HCT116 (cell line): ENCODE data around the gene AHI1. TPM values are rescaled to one million over a fixed set of nuclear protein-coding genes. Genes with fewer than 3 reads are reported as not detected.

Experiments
- ATAC-seq: fragments of 200-7000 bp; cut with Tn5 transposase; 2 replicates; pipeline ENCODE4 v1.9.1; 2020; ENCODE audit warnings: mild to moderate bottlenecking, moderate library complexity
- BruUV-seq: library from RNA; stranded (reverse); fragments of 400-500 nt; replicated peaks from 2 replicates; lab custom pipeline; 2021; lab: Mats Ljungman, UMichigan
- CTCF ChIA-PET: fragments of 300-600 bp; sonication (Branson Sonifier 250); formaldehyde crosslinking; loops from one replicate; lab custom pipeline; 2021; ENCODE audit warnings: antibody characterized with exemption; lab: Charles Lee
- POLR2A ChIA-PET: fragments of 300-600, 350-600 bp; sonication (Branson Sonifier 250); formaldehyde crosslinking; loops from one replicate; lab custom pipeline; 2021; ENCODE audit warnings: antibody characterized with exemption; lab: Charles Lee
- RAD21 ChIA-PET, 2 experiments: fragments of 300-600 bp; sonication (Branson Sonifier 250); formaldehyde crosslinking; loops; one replicate each; lab custom pipeline; 2023; ENCODE audit warnings: low total read pairs in 2 of 2; ENCODE audit not compliant: uncharacterized antibody in 2 of 2, unreplicated experiment in 2 of 2, low non-redundant PET in 1 of 2; lab: Charles Lee
- DNase-seq: peaks from one replicate; pipeline ENCODE4 v3.0.0-alpha.2; 2010; ENCODE audit warnings: low read depth, low spot score
- H2AFZ ChIP-seq: fragments of 200-600 bp; shearing (Covaris generic), sonication (generic); 2 replicates; pipeline ENCODE4 v1.6.1; 2017; ENCODE audit warnings: low read depth, mixed run types, mixed read lengths, antibody characterized with exemption, low read length; ENCODE audit not compliant: poor library complexity, severe bottlenecking
- H3K27ac ChIP-seq: 2 replicates; pipeline ENCODE4 v1.5.1; 2012; ENCODE audit warnings: low read depth, low read length
- H3K27me3 ChIP-seq: fragments of 200-600 bp; sonication (generic); 2 replicates; pipeline ENCODE4 v1.6.1; 2016; ENCODE audit warnings: mixed run types, low read length, mixed read lengths; ENCODE audit not compliant: insufficient read depth
- H3K36me3 ChIP-seq, 2 experiments: fragments of 200-500 bp in 1 of 2; fragments of 200-600 bp in 1 of 2; sonication (Bioruptor generic) in 1 of 2; sonication (generic) in 1 of 2; 2 replicates each; pipeline versions ENCODE4 v1.5.1 to v1.6.1; 2014 to 2016; ENCODE audit warnings: low read length in 2 of 2, inconsistent platforms in 1 of 2, mixed read lengths in 1 of 2, mixed run types in 1 of 2; ENCODE audit not compliant: insufficient read depth in 2 of 2, control insufficient read depth in 1 of 2
- H3K4me1 ChIP-seq, 2 experiments: fragments of 200-600 bp in 1 of 2; sonication (generic) in 1 of 2; 2 replicates each; pipeline versions ENCODE4 v1.5.1 to v1.6.1; 2012 to 2017; ENCODE audit warnings: low read length in 2 of 2, inconsistent platforms in 1 of 2, mild to moderate bottlenecking in 1 of 2, mixed read lengths in 1 of 2, mixed run types in 1 of 2, moderate library complexity in 1 of 2; ENCODE audit not compliant: insufficient read depth in 2 of 2, control insufficient read depth in 1 of 2
- H3K4me2 ChIP-seq: fragments of 200-600 bp; sonication (generic); 2 replicates; pipeline ENCODE4 v1.6.1; 2017; ENCODE audit warnings: mixed run types, low read length, mixed read lengths
- H3K4me3 ChIP-seq, 2 experiments: fragments of 200-600 bp in 1 of 2; sonication (generic) in 1 of 2; replicated peaks in 1 of 2; 2 replicates each; pipeline ENCODE4 v1.5.1; 2011 to 2016; ENCODE audit warnings: low read length in 2 of 2, control low read depth in 1 of 2, low read depth in 1 of 2, mild to moderate bottlenecking in 1 of 2, mixed read lengths in 1 of 2, mixed run types in 1 of 2
- H3K79me2 ChIP-seq: fragments of 200-600 bp; sonication (generic); 2 replicates; pipeline ENCODE4 v1.6.1; 2017; ENCODE audit warnings: mild to moderate bottlenecking, mixed run types, low read length, moderate library complexity, mixed read lengths; ENCODE audit not compliant: insufficient read depth
- H3K9ac ChIP-seq: fragments of 200-600 bp; sonication (generic); 2 replicates; pipeline ENCODE4 v1.6.1; 2016; ENCODE audit warnings: low read length, mixed read lengths
- H3K9me2 ChIP-seq: fragments of 200-600 bp; sonication (generic), shearing (Covaris generic); 2 replicates; pipeline ENCODE4 v1.6.1; 2017; ENCODE audit warnings: mixed run types, mild to moderate bottlenecking, moderate library complexity; ENCODE audit not compliant: insufficient read depth
- H3K9me3 ChIP-seq, 2 experiments: fragments of 200-500 bp in 1 of 2; fragments of 200-600 bp in 1 of 2; sonication (Bioruptor generic) in 1 of 2; sonication (generic) in 1 of 2; 2 replicates each; pipeline ENCODE4 v1.6.1; 2014 to 2017; ENCODE audit warnings: low read length in 2 of 2, mixed read lengths in 2 of 2, inconsistent platforms in 1 of 2, low read depth in 1 of 2, mild to moderate bottlenecking in 1 of 2, mixed run types in 1 of 2, moderate library complexity in 1 of 2; ENCODE audit not compliant: control insufficient read depth in 1 of 2, insufficient read depth in 1 of 2
- H4K20me1 ChIP-seq: fragments of 200-600 bp; sonication (generic), shearing (Covaris generic); 2 replicates; pipeline ENCODE4 v1.6.1; 2017; ENCODE audit warnings: mixed run types, mild to moderate bottlenecking, moderate library complexity; ENCODE audit not compliant: insufficient read depth
- CTCF ChIP-seq, 3 experiments: fragments of 200-600 bp in 1 of 3; sonication (generic) in 1 of 3; IDR thresholded peaks in 2 of 3; conservative IDR thresholded peaks in 1 of 3; 2 replicates each; pipeline ENCODE4 v1.5.1; 2012 to 2017; ENCODE audit warnings: low read depth in 2 of 3, low read length in 2 of 3, antibody characterized with exemption in 1 of 3, borderline replicate concordance in 1 of 3, control low read depth in 1 of 3, mild to moderate bottlenecking in 1 of 3, mixed read lengths in 1 of 3, mixed run types in 1 of 3, moderate library complexity in 1 of 3; ENCODE audit not compliant: insufficient read depth in 1 of 3
- EGR1 ChIP-seq: IDR thresholded peaks from 2 replicates; pipeline ENCODE4 v1.6.1; 2012; ENCODE audit warnings: low read depth
- EZH2 ChIP-seq: fragments of 200-600 bp; sonication (generic); IDR thresholded peaks from 2 replicates; pipeline ENCODE4 v1.6.1; 2017; ENCODE audit warnings: antibody characterized with exemption, mixed run types
- FOSL1 ChIP-seq: IDR thresholded peaks from 2 replicates; pipeline ENCODE4 v1.6.1; 2012; ENCODE audit warnings: low read depth
- POLR2A ChIP-seq: IDR thresholded peaks from 2 replicates; pipeline ENCODE4 v1.7.0; 2011; ENCODE audit warnings: borderline replicate concordance; ENCODE audit not compliant: insufficient read depth, insufficient read length; ENCODE audit errors: extremely low read depth
- POLR2AphosphoS5 ChIP-seq: IDR thresholded peaks from 2 replicates; pipeline ENCODE4 v1.6.1; 2011; ENCODE audit warnings: mild to moderate bottlenecking, low read depth, low read length, moderate library complexity
- SIN3A ChIP-seq: IDR thresholded peaks from 2 replicates; pipeline ENCODE4 v1.6.1; 2012; ENCODE audit warnings: low read depth
- TCF7L2 ChIP-seq: IDR thresholded peaks from 2 replicates; pipeline ENCODE4 v1.7.0; 2011; ENCODE audit warnings: borderline replicate concordance, inconsistent platforms; ENCODE audit not compliant: insufficient read depth, insufficient read length; ENCODE audit errors: extremely low read depth
- intact Hi-C: fragments of 100-400 bp; cut with micrococcal nuclease; formaldehyde crosslinking; loops from 2 replicates; pipeline ENCODE4 v1.10.0; 2022
- total RNA-seq: library from RNA; stranded (reverse); gene quantifications from one replicate; pipeline ENCODE4 v1.2.1, GENCODE V29; 2021; ENCODE audit not compliant: unreplicated experiment
- TF ChIP-seq, protein P1 (sequence below): IDR thresholded peaks from 2 replicates; pipeline ENCODE4 v1.6.1; 2012
- TF ChIP-seq, protein P2 (sequence below): IDR thresholded peaks from 2 replicates; pipeline ENCODE4 v1.6.1; 2011; ENCODE audit warnings: mild to moderate bottlenecking, low read length, moderate library complexity; ENCODE audit not compliant: insufficient replicate concordance; ENCODE audit errors: extremely low read depth
- TF ChIP-seq, protein P3 (sequence below): IDR thresholded peaks from 2 replicates; pipeline ENCODE4 v1.6.1; 2012; ENCODE audit warnings: low read depth

AHI1 gene
- total RNA-seq, 1 experiment from 2014 or later = 29.6 TPM

- BruUV-seq = no TSS peak
- H3K9me3 ChIP-seq = no peaks in the 10 kb centered on the region
- no peaks in the 10 kb centered on the region for H3K27me3 ChIP-seq
- no peak overlapping the region for H2AFZ ChIP-seq
- ChIA-PET CTCF (no interaction called here), POLR2A (no interaction called here), RAD21 (no interaction called here)
- H3K36me3 ChIP-seq = no peaks in the 10 kb centered on the region
- H3K4me3 ChIP-seq = no peak overlapping the region
- no peak for TF ChIP-seq SIN3A
- no peak for TF ChIP-seq FOSL1
- TF ChIP-seq POLR2AphosphoS5 = no peak
- no peak for TF ChIP-seq EGR1
- TF ChIP-seq, protein P1, sequence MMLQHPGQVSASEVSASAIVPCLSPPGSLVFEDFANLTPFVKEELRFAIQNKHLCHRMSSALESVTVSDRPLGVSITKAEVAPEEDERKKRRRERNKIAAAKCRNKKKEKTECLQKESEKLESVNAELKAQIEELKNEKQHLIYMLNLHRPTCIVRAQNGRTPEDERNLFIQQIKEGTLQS = no peak
- no peak for TF ChIP-seq POLR2A
- TF ChIP-seq EZH2 = no peak
- no peak for TF ChIP-seq CTCF (IDR thresholded peaks at IDR 0.05 in 2 of 3, conservative IDR thresholded peaks at IDR 0.05 in 1 of 3; ENCODE audit: borderline replicate concordance in 1 of 3, insufficient read depth in 1 of 3, low read depth in 2 of 3, low read length in 2 of 3)
- TF ChIP-seq, protein P2, sequence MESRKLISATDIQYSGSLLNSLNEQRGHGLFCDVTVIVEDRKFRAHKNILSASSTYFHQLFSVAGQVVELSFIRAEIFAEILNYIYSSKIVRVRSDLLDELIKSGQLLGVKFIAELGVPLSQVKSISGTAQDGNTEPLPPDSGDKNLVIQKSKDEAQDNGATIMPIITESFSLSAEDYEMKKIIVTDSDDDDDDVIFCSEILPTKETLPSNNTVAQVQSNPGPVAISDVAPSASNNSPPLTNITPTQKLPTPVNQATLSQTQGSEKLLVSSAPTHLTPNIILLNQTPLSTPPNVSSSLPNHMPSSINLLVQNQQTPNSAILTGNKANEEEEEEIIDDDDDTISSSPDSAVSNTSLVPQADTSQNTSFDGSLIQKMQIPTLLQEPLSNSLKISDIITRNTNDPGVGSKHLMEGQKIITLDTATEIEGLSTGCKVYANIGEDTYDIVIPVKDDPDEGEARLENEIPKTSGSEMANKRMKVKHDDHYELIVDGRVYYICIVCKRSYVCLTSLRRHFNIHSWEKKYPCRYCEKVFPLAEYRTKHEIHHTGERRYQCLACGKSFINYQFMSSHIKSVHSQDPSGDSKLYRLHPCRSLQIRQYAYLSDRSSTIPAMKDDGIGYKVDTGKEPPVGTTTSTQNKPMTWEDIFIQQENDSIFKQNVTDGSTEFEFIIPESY = no peak
- TF ChIP-seq, protein P3, sequence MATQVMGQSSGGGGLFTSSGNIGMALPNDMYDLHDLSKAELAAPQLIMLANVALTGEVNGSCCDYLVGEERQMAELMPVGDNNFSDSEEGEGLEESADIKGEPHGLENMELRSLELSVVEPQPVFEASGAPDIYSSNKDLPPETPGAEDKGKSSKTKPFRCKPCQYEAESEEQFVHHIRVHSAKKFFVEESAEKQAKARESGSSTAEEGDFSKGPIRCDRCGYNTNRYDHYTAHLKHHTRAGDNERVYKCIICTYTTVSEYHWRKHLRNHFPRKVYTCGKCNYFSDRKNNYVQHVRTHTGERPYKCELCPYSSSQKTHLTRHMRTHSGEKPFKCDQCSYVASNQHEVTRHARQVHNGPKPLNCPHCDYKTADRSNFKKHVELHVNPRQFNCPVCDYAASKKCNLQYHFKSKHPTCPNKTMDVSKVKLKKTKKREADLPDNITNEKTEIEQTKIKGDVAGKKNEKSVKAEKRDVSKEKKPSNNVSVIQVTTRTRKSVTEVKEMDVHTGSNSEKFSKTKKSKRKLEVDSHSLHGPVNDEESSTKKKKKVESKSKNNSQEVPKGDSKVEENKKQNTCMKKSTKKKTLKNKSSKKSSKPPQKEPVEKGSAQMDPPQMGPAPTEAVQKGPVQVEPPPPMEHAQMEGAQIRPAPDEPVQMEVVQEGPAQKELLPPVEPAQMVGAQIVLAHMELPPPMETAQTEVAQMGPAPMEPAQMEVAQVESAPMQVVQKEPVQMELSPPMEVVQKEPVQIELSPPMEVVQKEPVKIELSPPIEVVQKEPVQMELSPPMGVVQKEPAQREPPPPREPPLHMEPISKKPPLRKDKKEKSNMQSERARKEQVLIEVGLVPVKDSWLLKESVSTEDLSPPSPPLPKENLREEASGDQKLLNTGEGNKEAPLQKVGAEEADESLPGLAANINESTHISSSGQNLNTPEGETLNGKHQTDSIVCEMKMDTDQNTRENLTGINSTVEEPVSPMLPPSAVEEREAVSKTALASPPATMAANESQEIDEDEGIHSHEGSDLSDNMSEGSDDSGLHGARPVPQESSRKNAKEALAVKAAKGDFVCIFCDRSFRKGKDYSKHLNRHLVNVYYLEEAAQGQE = no peak
- no peak for TF ChIP-seq TCF7L2
- TF ChIP-seq, all 23 proteins: peak for 0
- no peak overlapping the region for H3K27ac ChIP-seq
- no peak overlapping the region for H3K4me2 ChIP-seq
- ATAC-seq = no peak
- peaks cover 0 to 4% of the 10 kb centered on the region in 2 experiments; a peak in 2 of 4 replicates for H3K4me1 ChIP-seq
- no peak overlapping the region for H3K9ac ChIP-seq
- intact Hi-C loops = no loop called here
- no peaks in the 10 kb centered on the region for H4K20me1 ChIP-seq
- no peaks in the 10 kb centered on the region for H3K79me2 ChIP-seq
- DNase-seq = no peak
- H3K9me2 ChIP-seq = no peaks in the 10 kb centered on the region
Observed at GRCh38 chr6:135354407-135354806, 143.1 kb downstream of the AHI1 start.
